SJSA1 (cell line): ENCODE measurements around the gene CEACAM21. TPM values are rescaled to one million over a fixed set of nuclear protein-coding genes. Genes with fewer than 3 reads are reported as not detected.

Experiments used
- DNase-seq, 2 experiments: peaks; one replicate each; pipeline ENCODE4 v3.0.0-alpha.2; 2015 to 2020; ENCODE audit warnings: low spot score in 2 of 2, low read depth in 1 of 2
- H3K27ac ChIP-seq: fragments of 250-450 bp; sonication (Bioruptor Pico); 2 replicates; pipeline ENCODE4 v1.5.1; 2020; ENCODE audit warnings: mild to moderate bottlenecking, moderate library complexity
- H3K27me3 ChIP-seq: fragments of 250-450 bp; sonication (Bioruptor Pico); replicated peaks from 2 replicates; pipeline ENCODE4 v1.5.1; 2020; ENCODE audit warnings: mild to moderate bottlenecking, moderate library complexity
- H3K36me3 ChIP-seq: fragments of 250-450 bp; sonication (Bioruptor Pico); 2 replicates; pipeline ENCODE4 v1.5.1; 2020; ENCODE audit warnings: mild to moderate bottlenecking
- H3K4me1 ChIP-seq: fragments of 250-450 bp; sonication (Bioruptor Pico); replicated peaks from 2 replicates; pipeline ENCODE4 v1.6.1; 2021; ENCODE audit warnings: mild to moderate bottlenecking
- H3K4me3 ChIP-seq: fragments of 250-450 bp; sonication (Bioruptor Pico); 2 replicates; pipeline ENCODE4 v1.5.1; 2020; ENCODE audit warnings: mild to moderate bottlenecking
- H3K9me3 ChIP-seq: fragments of 250-450 bp; sonication (Bioruptor Pico); replicated peaks from 2 replicates; pipeline ENCODE4 v1.5.1; 2020; ENCODE audit warnings: mild to moderate bottlenecking
- total RNA-seq: library from RNA; depleted of rRNA; stranded (reverse); fragments of >200 nt; shearing (Covaris generic); gene quantifications from 2 replicates; pipeline ENCODE4 v1.2.3, GENCODE V29; 2014

CEACAM21 gene
- total RNA-seq, 1 experiment from 2014 or later, result not detected

DNA sequence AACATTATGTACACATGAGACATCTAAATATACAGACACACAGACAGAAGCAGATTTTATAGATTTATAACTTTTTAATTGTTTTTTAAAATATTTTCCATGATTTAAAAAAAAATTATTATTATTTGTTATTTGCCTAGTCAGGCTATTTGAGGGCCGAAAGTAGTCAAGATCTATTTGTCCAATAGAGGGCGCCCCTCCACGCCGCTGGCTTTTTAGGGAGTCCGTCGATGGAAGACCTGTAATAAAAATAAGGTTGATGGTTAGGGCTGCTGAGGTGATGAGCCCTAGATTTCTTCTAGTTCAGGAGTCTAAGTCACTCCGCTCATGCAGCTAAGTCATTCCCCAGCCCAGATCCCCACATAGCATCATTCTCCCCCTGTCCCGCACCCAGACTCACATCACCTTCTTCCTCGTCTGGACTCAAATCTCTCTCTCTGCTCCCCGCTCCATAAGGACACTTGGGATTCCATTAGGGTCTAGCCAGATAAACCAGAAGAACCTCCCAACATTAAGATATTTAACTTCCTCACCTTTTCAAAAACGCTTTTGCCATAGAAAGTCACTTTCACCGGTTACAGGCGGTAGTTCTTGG is 33.9 kb upstream of the CEACAM21 start:
- H3K9me3 ChIP-seq, result peaks cover 4% of the 10 kb centered on the region
- peaks cover 31% of the 10 kb centered on the region; the same call in 1 of the 2 replicates for H3K27me3 ChIP-seq
- H3K36me3 ChIP-seq, result no peaks in the 10 kb centered on the region
- H3K4me1 ChIP-seq, result no peaks in the 10 kb centered on the region
- no peak overlapping the region for H3K27ac ChIP-seq
- DNase-seq, result no peak
- H3K4me3 ChIP-seq, result no peak overlapping the region

GRCh38 chr19:41542622-41543021 is 33.3 kb upstream of the CEACAM21 start:
- Histone ChIP-seq H3K9me3 (peaks cover 4% of the 10 kb centered on the region), H3K4me3 (no peak overlapping the region), H3K27ac (no peak overlapping the region), H3K36me3 (no peaks in the 10 kb centered on the region), H3K4me1 (no peaks in the 10 kb centered on the region), H3K27me3 (peaks cover 33% of the 10 kb centered on the region)
- no peak for DNase-seq

DNA sequence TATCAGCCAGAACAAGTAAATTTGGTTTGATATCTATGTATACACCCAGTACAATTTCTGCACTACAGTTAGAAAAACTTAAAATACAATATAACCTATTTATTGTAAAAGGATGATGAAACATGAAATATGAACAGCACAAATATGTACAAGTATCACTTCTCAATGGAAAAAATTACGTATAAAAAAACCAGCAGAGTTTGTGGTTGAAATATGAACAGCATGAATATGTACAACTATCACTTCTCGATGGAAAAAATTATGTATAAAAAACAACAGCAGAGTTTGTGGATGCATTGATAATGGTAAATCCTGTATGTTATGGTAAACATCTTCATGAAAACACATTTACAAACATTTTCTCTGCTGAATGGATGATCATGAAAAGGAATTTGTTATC is 32.4 kb upstream of the CEACAM21 start:
- Histone ChIP-seq H3K9me3 (no peaks in the 10 kb centered on the region), H3K27me3 (peaks cover 37% of the 10 kb centered on the region), H3K4me1 (no peaks in the 10 kb centered on the region), H3K36me3 (no peaks in the 10 kb centered on the region), H3K27ac (no peak overlapping the region), H3K4me3 (no peak overlapping the region)
- DNase-seq, result no peak

- Histone ChIP-seq H3K4me3 (no peak overlapping the region), H3K36me3 (no peaks in the 10 kb centered on the region), H3K27ac (no peak overlapping the region), H3K4me1 (no peaks in the 10 kb centered on the region), H3K27me3 (peaks cover 52% of the 10 kb centered on the region), H3K9me3 (no peaks in the 10 kb centered on the region)
- DNase-seq, result no peak
Measured at GRCh38 chr19:41545547-41545946, 30.4 kb upstream of the CEACAM21 start.

- Histone ChIP-seq H3K36me3 (no peaks in the 10 kb centered on the region), H3K4me3 (no peak overlapping the region), H3K27ac (no peak overlapping the region), H3K9me3 (no peaks in the 10 kb centered on the region), H3K27me3 (peaks cover 49% of the 10 kb centered on the region), H3K4me1 (no peaks in the 10 kb centered on the region)
- no peak for DNase-seq
Measured at GRCh38 chr19:41546386-41546789, 29.6 kb upstream of the CEACAM21 start.

DNA sequence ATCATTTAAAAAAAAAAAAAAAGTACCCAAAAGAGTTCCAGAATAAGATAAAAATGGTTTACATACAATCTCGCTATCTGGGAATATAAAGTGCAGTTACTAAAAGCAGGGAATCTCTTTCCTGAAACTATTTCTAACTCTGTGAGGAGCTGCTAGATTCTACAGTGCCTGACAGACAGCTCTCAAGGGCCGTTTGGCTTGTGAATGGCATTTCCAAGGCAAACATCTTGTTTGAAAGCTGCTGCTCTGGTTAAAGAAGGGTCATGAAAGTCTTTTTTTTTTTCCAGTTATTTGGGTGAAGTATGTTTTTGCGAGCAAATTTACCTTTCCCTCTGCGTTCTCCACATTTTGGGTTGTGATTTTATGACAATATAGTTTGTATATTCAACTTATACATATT is 29.0 kb upstream of the CEACAM21 start:
- Histone ChIP-seq H3K36me3 (no peaks in the 10 kb centered on the region), H3K27ac (no peak overlapping the region), H3K4me1 (no peaks in the 10 kb centered on the region), H3K4me3 (no peak overlapping the region), H3K27me3 (peaks cover 51% of the 10 kb centered on the region), H3K9me3 (no peaks in the 10 kb centered on the region)
- DNase-seq, result no peak

GRCh38 chr19:41547569-41547968 is 28.4 kb upstream of the CEACAM21 start:
- Histone ChIP-seq H3K4me1 (no peaks in the 10 kb centered on the region), H3K9me3 (no peaks in the 10 kb centered on the region), H3K4me3 (no peak overlapping the region), H3K27me3 (peaks cover 57% of the 10 kb centered on the region), H3K36me3 (no peaks in the 10 kb centered on the region), H3K27ac (no peak overlapping the region)
- DNase-seq, result no peak

DNA sequence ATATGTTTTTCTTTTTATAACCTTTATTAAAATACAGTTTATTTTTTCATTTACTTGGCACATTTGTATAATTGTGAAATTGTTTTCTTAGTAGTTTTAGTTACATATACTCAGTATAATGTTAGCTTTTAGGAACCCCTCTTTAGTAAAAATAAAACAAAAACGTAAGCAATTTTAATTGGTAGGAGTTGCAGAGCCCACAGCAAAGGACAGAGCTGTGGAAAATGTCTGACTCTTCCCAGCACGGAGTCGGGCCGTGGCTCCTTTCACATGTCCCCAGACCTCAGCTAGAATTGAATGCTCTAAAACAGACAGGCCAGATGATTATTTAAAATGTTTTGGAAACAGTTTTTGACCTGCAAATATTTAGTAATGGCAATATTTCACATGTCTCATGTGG is 27.9 kb upstream of the CEACAM21 start:
- H3K36me3 ChIP-seq, result no peaks in the 10 kb centered on the region
- no peaks in the 10 kb centered on the region for H3K4me1 ChIP-seq
- H3K9me3 ChIP-seq, result no peaks in the 10 kb centered on the region
- no peak overlapping the region for H3K27ac ChIP-seq
- peaks cover 61% of the 10 kb centered on the region for H3K27me3 ChIP-seq
- no peak for DNase-seq
- H3K4me3 ChIP-seq, result no peak overlapping the region

DNA sequence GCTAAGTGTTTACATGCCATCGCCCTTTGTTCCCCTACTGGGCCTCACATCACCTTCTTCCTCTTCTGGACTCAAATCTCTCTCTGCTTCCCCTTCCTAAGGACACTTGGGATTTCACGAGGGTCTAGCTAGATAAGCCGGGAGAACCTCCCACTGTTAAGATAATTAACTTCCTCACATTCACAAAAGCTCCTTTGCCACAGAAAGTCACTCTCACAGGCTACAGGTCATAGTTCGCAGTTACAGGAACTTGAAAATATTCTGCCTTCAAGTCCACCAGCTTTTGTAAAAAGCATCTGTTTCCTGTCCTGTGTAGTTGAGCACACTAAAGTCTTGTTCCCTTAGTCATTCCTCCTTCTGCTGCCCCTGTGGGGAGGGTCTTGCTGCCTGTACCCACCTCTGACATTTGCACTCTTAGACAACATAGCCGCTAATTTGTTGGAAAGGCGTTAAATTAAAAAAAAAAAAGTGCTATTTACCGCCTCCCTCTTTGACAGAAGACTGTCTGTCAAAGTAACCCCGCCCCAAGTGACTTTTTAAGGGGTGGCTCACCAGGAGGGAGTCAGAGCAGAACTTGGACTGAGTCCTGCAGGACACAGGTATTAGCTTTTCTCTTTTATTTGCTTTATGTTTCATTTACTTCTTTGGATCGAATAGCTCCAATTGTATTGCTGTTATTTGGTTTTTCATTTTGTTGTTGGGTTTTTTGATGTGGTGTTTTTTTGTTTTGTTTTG is 26.8 kb upstream of the CEACAM21 start:
- Histone ChIP-seq H3K27me3 (peaks cover 64% of the 10 kb centered on the region), H3K9me3 (no peaks in the 10 kb centered on the region), H3K4me1 (no peaks in the 10 kb centered on the region), H3K27ac (no peak overlapping the region), H3K4me3 (no peak overlapping the region), H3K36me3 (no peaks in the 10 kb centered on the region)
- DNase-seq, result no peak

GRCh38 chr19:41549884-41550283 is 26.1 kb upstream of the CEACAM21 start:
- H3K27me3 ChIP-seq, result peaks cover 67% of the 10 kb centered on the region
- no peaks in the 10 kb centered on the region for H3K4me1 ChIP-seq
- H3K27ac ChIP-seq, result no peak overlapping the region
- no peak overlapping the region for H3K4me3 ChIP-seq
- no peak for DNase-seq
- no peaks in the 10 kb centered on the region for H3K36me3 ChIP-seq
- no peaks in the 10 kb centered on the region for H3K9me3 ChIP-seq

GRCh38 chr19:41551212-41551610 is 24.8 kb upstream of the CEACAM21 start:
- DNase-seq, result no peak
- H3K36me3 ChIP-seq, result no peaks in the 10 kb centered on the region
- peaks cover 78% of the 10 kb centered on the region for H3K27me3 ChIP-seq
- H3K9me3 ChIP-seq, result no peaks in the 10 kb centered on the region
- no peaks in the 10 kb centered on the region for H3K4me1 ChIP-seq
- no peak overlapping the region for H3K27ac ChIP-seq
- no peak overlapping the region for H3K4me3 ChIP-seq

DNA sequence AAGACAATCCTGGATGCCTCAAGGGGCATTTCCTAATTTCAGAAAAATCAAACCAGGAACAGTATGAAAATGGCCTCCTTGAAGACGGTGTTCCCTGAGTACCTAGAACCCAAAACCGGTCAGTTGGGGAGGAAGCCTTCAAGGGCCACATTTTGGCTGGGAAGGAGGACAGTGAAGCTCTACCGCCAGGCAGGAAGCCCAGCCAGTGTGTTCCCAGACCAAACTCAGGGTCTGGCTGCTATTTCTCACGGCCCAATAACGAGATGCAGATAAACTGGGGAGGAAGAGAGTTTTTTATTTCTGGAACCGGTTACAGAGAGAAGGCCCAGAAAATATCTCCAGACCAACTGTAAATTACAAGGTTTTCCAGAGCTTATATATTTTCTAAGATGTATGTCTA is 24.3 kb upstream of the CEACAM21 start:
- H3K9me3 ChIP-seq, result no peaks in the 10 kb centered on the region
- no peaks in the 10 kb centered on the region for H3K4me1 ChIP-seq
- DNase-seq, result no peak
- H3K27me3 ChIP-seq, result peaks cover 83% of the 10 kb centered on the region
- H3K4me3 ChIP-seq, result no peak overlapping the region
- H3K36me3 ChIP-seq, result no peaks in the 10 kb centered on the region
- H3K27ac ChIP-seq, result no peak overlapping the region

DNA sequence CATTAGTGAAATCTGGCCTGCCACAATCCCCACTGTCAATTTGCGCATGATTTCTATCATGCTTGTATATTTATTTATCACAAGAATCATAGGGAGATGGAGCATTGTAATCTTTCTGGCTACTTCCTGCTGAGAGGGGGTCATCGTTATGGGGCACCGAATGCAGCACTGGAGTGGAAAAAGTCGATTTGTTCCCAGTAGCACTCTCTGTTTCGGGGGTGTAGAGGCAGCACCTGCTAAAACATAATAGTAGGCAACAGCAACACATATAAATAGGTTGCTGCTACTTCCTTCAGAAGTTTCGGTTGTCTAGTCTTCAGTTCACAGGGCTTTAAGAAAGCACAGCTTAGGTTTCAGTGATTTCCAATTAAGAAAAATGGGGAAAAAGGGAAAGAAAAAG is 23.4 kb upstream of the CEACAM21 start:
- Histone ChIP-seq H3K9me3 (no peaks in the 10 kb centered on the region), H3K4me1 (no peaks in the 10 kb centered on the region), H3K27me3 (peaks cover 85% of the 10 kb centered on the region), H3K36me3 (no peaks in the 10 kb centered on the region), H3K4me3 (no peak overlapping the region), H3K27ac (no peak overlapping the region)
- no peak for DNase-seq

- Histone ChIP-seq H3K27me3 (peaks cover 83% of the 10 kb centered on the region), H3K36me3 (no peaks in the 10 kb centered on the region)
Measured at GRCh38 chr19:41553804-41554203, 22.2 kb upstream of the CEACAM21 start.

More at GRCh38 chr19:41553804-41554203, 22.2 kb upstream of the CEACAM21 start:
- H3K9me3 ChIP-seq, result no peaks in the 10 kb centered on the region
- DNase-seq, result no peak
- H3K27ac ChIP-seq, result no peak overlapping the region
- no peak overlapping the region for H3K4me3 ChIP-seq
- H3K4me1 ChIP-seq, result no peaks in the 10 kb centered on the region
